Astrocyte of the spinal cord (primary cell): ENCODE results near the gene ARHGEF10L.

ENCODE experiments used
- DNase-seq: peaks from one replicate; pipeline ENCODE4 v3.0.0; 2011; ENCODE audit warnings: low read depth, low spot score
- H3K4me3 ChIP-seq: 2 replicates; pipeline ENCODE4 v1.5.1; 2011; ENCODE audit warnings: low read depth, mild to moderate bottlenecking, low read length, moderate library complexity
- in situ Hi-C: cut with HindIII; loops from 2 replicates; pipeline ENCODE4 v1.10.0; 2017; ENCODE audit warnings: low sequenced_read_pairs
- TF ChIP-seq, protein P1 (sequence below): IDR thresholded peaks from 2 replicates; pipeline ENCODE4 v1.5.1; 2012; ENCODE audit warnings: low read depth, mild to moderate bottlenecking, low read length, inconsistent platforms

The ARHGEF10L gene

DNA sequence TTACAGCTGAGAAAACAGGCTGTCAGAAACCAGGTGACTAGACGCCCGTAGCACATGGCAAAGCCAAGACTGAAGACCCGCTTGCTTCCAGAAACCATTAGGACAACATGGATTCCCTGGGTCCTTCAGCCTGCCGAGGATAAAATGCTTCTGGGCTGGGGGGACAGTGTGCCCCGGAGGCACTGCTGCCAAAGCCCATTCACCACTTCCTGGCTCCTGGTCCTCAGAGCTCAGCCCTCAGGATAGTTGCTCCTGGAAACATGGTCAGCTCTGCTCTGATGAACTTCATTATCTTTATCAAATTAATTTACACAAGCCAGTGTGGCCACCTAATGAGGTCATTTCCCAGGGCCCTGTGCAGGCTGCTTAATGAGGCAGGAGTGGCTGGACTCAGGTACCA, 174.5 kb downstream of the ARHGEF10L start:
- in situ Hi-C loops, result no loop called here
- no peak for DNase-seq
- H3K4me3 ChIP-seq, result no peak overlapping the region
- TF ChIP-seq, protein P1, sequence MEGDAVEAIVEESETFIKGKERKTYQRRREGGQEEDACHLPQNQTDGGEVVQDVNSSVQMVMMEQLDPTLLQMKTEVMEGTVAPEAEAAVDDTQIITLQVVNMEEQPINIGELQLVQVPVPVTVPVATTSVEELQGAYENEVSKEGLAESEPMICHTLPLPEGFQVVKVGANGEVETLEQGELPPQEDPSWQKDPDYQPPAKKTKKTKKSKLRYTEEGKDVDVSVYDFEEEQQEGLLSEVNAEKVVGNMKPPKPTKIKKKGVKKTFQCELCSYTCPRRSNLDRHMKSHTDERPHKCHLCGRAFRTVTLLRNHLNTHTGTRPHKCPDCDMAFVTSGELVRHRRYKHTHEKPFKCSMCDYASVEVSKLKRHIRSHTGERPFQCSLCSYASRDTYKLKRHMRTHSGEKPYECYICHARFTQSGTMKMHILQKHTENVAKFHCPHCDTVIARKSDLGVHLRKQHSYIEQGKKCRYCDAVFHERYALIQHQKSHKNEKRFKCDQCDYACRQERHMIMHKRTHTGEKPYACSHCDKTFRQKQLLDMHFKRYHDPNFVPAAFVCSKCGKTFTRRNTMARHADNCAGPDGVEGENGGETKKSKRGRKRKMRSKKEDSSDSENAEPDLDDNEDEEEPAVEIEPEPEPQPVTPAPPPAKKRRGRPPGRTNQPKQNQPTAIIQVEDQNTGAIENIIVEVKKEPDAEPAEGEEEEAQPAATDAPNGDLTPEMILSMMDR, result no peak

DNA sequence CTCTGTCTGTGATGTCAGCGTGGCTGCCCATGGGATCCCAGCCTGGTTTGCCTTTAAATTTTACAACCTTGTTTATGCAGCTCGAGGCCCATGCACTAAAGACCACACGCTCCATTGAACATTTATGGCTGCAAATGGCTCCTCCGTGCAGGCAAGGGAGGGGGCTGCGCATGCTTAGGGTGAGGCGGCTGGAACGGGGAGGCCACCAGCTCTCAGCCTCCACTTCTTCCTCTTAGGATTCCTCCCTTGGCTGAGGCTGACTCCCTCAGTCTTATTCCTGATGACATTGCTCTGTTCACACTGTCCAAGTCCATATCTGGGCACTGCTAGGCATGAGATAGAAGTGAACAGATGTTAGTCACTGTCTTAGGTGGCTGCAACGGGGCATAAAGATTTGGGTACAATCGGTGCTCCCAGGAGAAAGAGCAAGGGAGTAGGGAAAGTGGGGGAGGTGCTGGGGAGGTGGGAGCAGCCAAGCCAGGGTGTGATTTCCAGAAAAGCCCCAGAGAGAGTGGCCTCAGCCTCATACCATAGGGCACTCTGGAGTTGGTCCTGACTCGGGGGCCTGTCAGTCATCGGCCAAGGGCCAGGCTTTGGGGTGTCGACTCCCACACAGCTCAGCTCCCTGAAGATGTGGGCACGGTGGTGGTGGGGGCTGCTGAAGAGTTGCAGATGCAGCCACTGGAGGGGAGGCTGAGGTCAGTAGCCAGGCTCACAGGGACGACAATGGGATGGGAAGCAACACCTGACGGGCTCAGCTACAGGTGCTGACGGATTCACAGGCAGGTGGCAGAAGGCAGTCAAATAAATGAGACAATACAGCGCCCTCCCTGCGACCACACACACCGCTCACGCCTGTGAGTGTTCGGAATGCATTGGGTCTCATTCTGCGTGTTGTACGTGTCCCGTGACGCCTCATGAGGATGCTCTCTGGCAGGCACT, 178.4 kb downstream of the ARHGEF10L start:
- in situ Hi-C loops, result no loop called here
- TF ChIP-seq, protein P1, result no peak
- no peak overlapping the region for H3K4me3 ChIP-seq
- no peak for DNase-seq

DNA sequence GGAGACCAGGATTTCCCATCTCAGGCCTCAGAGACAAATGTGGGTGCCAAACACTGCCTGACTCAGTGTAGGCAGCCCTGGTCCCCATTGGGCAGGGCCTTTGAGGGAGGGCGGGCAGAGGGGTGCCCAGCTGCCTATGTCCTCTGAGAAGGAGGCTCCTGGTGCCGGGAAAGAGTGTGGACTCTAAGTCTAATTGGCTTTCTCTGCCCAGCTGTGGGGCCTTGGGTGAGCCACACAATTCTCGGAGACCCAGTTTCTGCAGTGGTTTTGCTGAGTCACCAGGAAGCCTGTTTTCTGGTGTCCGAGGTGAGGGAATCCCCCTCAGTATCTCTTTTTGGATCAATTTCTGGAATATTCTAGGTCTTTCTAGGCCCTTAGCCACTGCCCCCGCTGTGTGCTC, 180.4 kb downstream of the ARHGEF10L start:
- no peak overlapping the region for H3K4me3 ChIP-seq
- in situ Hi-C loops, result no loop called here
- TF ChIP-seq, protein P1, result no peak
- peak; percentile 25 for DNase-seq

DNA sequence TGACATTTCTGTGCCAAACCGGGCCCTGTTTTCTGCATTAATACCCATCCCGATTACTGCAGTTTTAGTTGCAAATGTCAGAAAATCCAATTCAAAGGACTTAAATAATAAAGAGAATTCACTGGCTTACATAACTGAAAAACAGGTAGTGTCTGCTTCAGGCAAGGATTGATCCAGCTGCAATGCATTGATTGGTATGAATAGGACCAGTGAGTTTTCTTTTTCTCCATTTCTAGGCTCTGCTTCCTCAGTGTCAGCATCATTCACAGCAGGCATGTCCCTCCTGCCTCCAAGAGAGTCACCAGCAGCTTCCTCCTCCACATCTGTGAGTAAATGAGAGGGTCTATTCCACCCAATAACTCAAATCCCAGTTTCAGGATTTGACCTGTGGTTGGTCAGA, 181.9 kb downstream of the ARHGEF10L start:
- in situ Hi-C loops, result no loop called here
- no peak overlapping the region for H3K4me3 ChIP-seq
- TF ChIP-seq, protein P1, result no peak
- no peak for DNase-seq

DNA sequence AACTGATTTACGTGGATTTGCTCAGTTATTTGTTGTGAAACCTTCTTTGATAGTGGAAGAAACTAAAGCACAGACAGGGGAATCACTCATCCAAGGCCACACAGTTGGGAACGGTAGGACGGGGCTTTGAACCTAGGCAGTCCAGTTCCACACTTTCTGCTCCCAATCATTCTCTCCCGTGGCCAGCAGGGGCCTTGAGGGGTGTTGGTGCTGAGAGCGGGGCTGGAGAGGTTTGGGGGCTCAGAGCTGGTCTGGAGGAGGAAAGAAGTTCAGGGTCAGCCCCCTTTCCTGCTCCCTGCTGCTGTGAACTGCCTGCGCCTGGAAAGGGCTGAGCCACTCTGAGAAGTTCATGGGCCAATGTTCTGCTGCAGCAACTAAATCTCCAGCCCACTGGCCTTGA, 184.2 kb downstream of the ARHGEF10L start:
- in situ Hi-C loops, result no loop called here
- no peak overlapping the region for H3K4me3 ChIP-seq
- TF ChIP-seq, protein P1, result no peak
- no peak for DNase-seq

DNA sequence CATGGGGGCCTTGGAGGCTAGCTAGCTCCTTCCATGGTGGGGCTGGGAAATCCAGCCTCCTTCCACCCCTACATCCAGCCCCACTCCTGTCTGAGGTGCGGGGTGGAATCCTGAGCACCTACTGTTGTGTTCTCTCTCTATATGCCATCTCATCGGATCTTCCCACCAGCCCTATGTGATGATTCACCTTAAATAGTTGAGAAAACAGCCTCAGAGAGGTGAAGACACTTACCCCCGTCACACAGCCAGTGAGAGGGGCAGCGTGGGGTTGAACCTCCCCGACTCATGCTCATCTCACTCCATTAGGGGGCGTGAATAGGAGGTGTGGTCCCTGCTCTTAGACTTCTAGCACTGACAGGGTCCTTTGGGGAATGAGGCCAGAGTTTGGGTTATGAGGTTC, 184.7 kb downstream of the ARHGEF10L start:
- H3K4me3 ChIP-seq, result no peak overlapping the region
- TF ChIP-seq, protein P1, result no peak
- DNase-seq, result no peak
- in situ Hi-C loops, result no loop called here
